Suppressor macrophage treated with lipopolysaccharide for 4 hours (primary cell): Measurements from ENCODE around the gene CARD6.
A peak's percentile ranks its signal among the peaks of the same experiment; 100 is the strongest.
"Not testable (repeated sequence)": the region's sequence is repeated elsewhere in the genome, so short reads cannot be mapped to it uniquely, and the experiment has no call there.

Experiments
- DNase-seq: peaks from one replicate; pipeline ENCODE4 v3.0.0-alpha.2; 2020

CARD6 gene

GRCh38 chr5:40828021-40828631, 13.0 kb upstream of the CARD6 start:
- no peak for DNase-seq

- DNase-seq: no peak
Measured at GRCh38 chr5:40828690-40829661, 12.2 kb upstream of the CARD6 start.

DNA sequence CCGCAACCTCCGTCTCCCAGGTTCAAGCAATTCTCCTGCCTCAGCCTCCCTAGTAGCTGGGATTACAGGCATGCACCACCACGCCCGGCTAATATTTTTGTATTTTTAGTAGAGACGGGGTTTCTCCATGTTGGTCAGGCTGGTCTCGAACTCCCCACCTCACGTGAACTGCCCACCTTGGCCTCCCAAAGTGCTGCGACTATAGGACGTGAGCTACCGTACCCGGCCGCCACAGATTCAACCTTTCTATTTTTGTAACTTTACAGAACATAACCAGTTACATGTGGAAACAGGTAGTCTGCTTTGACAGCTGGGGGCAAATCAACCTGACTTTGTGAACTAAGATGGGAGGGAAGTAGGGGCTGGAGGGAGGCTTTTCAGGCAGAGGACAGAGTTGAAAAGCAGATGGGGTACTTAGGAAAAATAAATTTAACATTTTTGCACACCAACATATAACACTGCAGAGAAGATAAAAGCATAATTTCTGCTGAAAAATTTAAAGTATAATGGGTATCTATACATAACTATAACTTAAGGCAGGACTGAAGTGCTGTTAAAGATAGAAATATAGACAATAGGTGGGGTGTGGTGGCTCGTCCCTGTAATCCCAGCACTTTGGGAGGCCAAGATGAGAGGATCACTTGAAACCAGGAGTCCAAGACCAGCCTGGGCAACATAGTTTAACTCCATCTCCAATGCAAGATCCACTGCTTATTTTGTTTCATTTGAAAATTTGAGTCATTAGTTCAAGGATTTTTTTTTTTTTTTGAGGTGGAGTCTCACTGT, 11.2 kb upstream of the CARD6 start:
- no peak for DNase-seq

- DNase-seq: no peak
Measured at GRCh38 chr5:40831346-40832210, 9.6 kb upstream of the CARD6 start.

DNA sequence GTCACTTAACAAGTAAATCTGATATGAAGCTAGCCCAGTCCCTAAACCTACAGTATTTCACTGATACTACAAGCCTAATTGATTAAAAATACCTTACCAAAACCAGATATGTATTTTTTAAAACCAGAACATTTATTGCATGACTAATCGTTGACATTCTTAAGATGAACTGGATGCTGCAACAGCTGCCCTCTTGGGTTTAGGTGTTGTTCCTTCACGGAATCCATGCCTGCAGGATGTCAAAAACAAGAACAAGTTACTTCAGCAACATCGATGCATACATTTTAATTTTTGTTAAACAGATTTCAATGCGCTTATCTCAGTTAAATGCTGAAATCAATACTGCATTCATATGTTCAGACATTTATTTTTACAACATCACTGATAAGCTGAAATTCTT, 8.8 kb upstream of the CARD6 start:
- no peak for DNase-seq

DNA sequence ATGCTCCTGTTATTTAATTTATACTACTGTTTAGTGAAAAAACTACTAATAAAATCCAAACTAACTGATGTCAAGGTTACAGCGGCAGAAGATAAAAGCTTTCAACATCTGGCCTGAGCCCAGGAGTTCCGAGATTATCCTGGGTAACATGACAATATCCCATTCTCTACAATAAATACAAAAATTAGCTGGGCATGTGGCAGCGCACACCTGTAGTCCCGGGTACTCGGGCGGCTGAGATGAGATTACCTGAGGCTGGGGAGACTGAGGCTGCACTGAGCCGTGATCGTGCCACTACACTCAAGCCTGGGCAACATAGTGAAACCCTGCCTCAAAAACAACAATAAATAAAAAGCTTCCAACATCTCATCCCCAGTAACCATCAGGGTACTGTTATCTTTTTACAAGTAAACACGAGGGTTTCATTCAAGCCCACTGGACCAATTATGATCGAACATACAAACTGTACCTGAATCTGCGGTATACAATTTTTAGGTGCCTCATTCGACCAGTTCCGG, 7.4 kb upstream of the CARD6 start:
- DNase-seq: no peak

- peak; percentile 48 for DNase-seq
Measured at GRCh38 chr5:40834391-40834848, 6.7 kb upstream of the CARD6 start.

GRCh38 chr5:40834849-40835787, 6.0 kb upstream of the CARD6 start, which contains the start of gene RPL37:
TSS of gene RPL37 (minus strand) at chr5:40835222. CDS start at chr5:40835185, 37 bp downstream.
- DNase-seq: peak; percentile 98

GRCh38 chr5:40838086-40838485, 3.1 kb upstream of the CARD6 start:
- DNase-seq: no peak

- peak; percentile 13 for DNase-seq
Measured at GRCh38 chr5:40842351-40842750, 1.2 kb downstream of the CARD6 start.

- DNase-seq: no peak
Measured at GRCh38 chr5:40844565-40844964, 3.4 kb downstream of the CARD6 start.

DNA sequence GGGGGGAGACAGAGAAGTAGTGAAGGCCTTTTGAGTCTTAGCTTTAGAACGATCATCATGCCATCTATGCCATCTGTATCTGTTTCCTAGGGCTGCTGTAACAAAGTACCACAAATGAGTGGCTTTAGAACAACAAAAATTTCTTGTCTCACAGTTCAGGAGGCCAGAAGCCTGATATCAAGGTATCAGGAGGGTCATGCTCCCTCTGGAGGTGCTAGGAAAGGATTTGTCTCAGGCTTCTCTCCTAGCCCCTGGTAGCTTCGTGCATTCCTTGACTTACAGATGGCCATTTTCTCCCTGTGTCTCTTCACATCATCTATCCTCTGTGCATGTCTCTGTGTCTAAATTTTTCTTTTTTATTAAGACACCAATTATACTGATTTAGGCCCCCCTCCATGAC, 5.2 kb downstream of the CARD6 start:
- DNase-seq: no peak

GRCh38 chr5:40847525-40847924, 6.4 kb downstream of the CARD6 start:
- DNase-seq: no peak

- DNase-seq: no peak
Measured at GRCh38 chr5:40853632-40854192, 12.5 kb downstream of the CARD6 start.

- no peak for DNase-seq
Measured at GRCh38 chr5:40860711-40861110, 19.5 kb downstream of the CARD6 start.

DNA sequence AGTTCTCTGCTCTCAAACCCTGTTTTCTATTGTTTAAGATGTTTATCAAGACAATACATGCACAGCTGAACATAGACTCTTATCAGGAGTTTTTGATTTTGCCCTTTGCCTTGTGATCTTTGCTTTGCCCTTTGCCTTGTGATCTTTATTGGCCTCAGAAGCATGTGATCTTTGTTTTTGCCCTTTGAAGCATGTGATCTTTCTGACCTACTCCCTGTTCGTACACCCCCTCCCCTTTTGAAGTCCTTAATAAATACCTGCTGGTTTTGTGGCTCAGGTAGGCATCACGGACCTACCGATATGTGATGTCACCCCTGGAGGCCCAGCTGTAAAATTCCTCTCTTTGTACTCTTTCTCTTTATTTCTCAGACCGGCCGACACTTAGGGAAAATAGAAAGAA, 23.8 kb downstream of the CARD6 start:
- DNase-seq: not testable (repeated sequence)

DNA sequence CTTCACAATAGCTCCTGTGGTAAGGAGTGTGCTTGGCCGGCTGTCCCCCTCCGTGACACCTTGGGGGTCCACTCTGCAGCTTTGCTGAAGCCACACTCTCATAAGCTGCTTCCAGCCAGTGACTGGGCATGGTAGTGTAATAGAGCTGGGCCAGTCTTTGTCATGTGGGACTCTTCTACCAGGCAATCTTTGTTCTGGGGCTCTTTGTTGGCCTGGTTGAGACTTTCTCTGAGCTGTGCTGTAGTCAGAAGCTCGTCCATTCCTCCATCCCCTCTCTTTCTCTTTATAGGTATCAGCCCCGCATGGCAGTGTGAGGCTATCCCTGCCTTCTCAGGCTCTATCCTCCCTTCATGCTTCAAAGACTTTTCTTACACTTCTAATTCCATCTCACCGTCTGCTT, 25.7 kb downstream of the CARD6 start:
- DNase-seq: no peak

DNA sequence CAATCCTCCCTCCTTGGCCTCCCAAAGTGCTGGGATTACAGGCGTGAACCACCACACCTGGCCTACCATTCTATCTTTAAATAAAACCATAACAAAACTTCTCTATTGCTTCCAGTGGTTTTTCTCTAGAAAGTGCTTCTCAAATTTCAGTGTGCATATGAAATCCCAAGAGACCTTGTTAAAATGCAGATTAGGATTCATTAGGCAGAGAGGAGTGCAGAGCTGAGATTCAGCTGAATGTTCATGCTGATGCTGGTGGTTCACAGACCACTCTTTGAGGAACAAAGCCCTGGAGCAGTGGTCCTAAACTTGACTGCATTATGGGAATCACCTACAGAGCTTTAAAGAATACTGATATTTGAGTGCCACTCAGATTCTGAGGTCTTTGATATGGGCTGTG, 28.2 kb downstream of the CARD6 start:
- DNase-seq: no peak

GRCh38 chr5:40871177-40871576, 30.0 kb downstream of the CARD6 start:
- no peak for DNase-seq

GRCh38 chr5:40872253-40872652, 31.1 kb downstream of the CARD6 start:
- not testable (repeated sequence) for DNase-seq
